H1 (cell line): ENCODE measurements around the gene LPP. TPM values are rescaled to one million over a fixed set of nuclear protein-coding genes. Genes with fewer than 3 reads are reported as not detected.

Source experiments
- CEBPB ChIP-seq: IDR thresholded peaks from 2 replicates; pipeline ENCODE4 v1.6.1; 2012; ENCODE audit warnings: low read depth, low read length
- GTF2F1 ChIP-seq: IDR thresholded peaks from 2 replicates; pipeline ENCODE4 v1.6.1; 2012; ENCODE audit warnings: low read depth, low read length, improper control_type of control experiment, borderline replicate concordance
- KDM5A ChIP-seq: fragments of 200-600 bp; IDR thresholded peaks from 2 replicates; pipeline ENCODE4 v1.7.1; 2012; ENCODE audit warnings: mild to moderate bottlenecking, low read length, inconsistent platforms, mixed read lengths
- SIN3A ChIP-seq, 2 experiments: IDR thresholded peaks in 1 of 2; conservative IDR thresholded peaks in 1 of 2; 2 replicates each; pipeline ENCODE4 v1.6.1; 2011 to 2012; ENCODE audit warnings: low read length in 2 of 2, improper control_type of control experiment in 1 of 2, low read depth in 1 of 2, mild to moderate bottlenecking in 1 of 2
- TAF7 ChIP-seq: optimal IDR thresholded peaks from 2 replicates; pipeline ENCODE3; 2011; ENCODE audit warnings: low read depth, mild to moderate bottlenecking, inconsistent platforms, low read length, moderate library complexity, borderline replicate concordance
- polyA plus RNA-seq, 7 experiments: library from polyadenylated mRNA; depleted of rRNA in 3 of 7; stranded (reverse) in 5 of 7; unstranded in 2 of 7; fragments of >200 nt in 5 of 7; fragments of 200-250 nt in 2 of 7; gene quantifications; 1 replicate in 5 of 7; 2 replicates in 1 of 7; 4 replicates in 1 of 7; pipeline versions ENCODE4 v1.2.1 to v1.2.3, GENCODE V29; 2011 to 2013; ENCODE audit warnings: missing spikeins in 2 of 7, mixed read lengths in 2 of 7
- total RNA-seq: library from RNA; stranded (reverse); fragmentation: NEBNext Ultra II Directional; extraction: Animal tissue kit (Norgen Biotek cat#: 25700); gene quantifications from 2 replicates; pipeline ENCODE4 v1.2.1, GENCODE V29; 2021

The LPP gene
- total and polyA plus RNA-seq, 2 of the 8 experiments (the other 6 are each of a cell fraction or from before 2014, with no cell fraction given): 10.0 to 53.3 TPM

- TF ChIP-seq GTF2F1 (no peak), KDM5A (no peak), CEBPB (no peak), TAF7 (no peak), SIN3A (conservative IDR thresholded peaks at IDR 0.05 in 1 of 2, IDR thresholded peaks at IDR 0.05 in 1 of 2; ENCODE audit: low read depth in 1 of 2, low read length in 2 of 2) (no peak)
Measured at GRCh38 chr3:188508454-188508853, 354.5 kb downstream of the LPP start (continued).
